GM10266 (cell line): ENCODE measurements around the gene SIX3.
A peak's percentile ranks its signal among the peaks of the same experiment; 100 is the strongest.

Experiments
- DNase-seq: peaks from one replicate; pipeline ENCODE4 v3.0.0; 2012; ENCODE audit errors: extremely low spot score
- CTCF ChIP-seq: IDR thresholded peaks from 2 replicates; pipeline ENCODE4 v1.5.1; 2012; ENCODE audit warnings: mild to moderate bottlenecking, low read depth; ENCODE audit not compliant: control insufficient read depth, insufficient read depth; ENCODE audit errors: missing control alignments

SIX3 gene

GRCh38 chr2:44954889-44955592, 13.5 kb downstream of the SIX3 start:
- DNase-seq = no peak
- no peak for TF ChIP-seq CTCF

GRCh38 chr2:44955593-44956392, 14.3 kb downstream of the SIX3 start:
- peak; percentile 96 for TF ChIP-seq CTCF
- peak; percentile 82 for DNase-seq

- TF ChIP-seq CTCF = no peak
- no peak for DNase-seq
Measured at GRCh38 chr2:44956843-44957242, 15.3 kb downstream of the SIX3 start.

- DNase-seq = no peak
- TF ChIP-seq CTCF = no peak
Measured at GRCh38 chr2:44957656-44958327, 16.3 kb downstream of the SIX3 start.

- TF ChIP-seq CTCF = no peak
Measured at GRCh38 chr2:44959855-44960254, 18.4 kb downstream of the SIX3 start.

GRCh38 chr2:44960871-44961270, 19.4 kb downstream of the SIX3 start:
- DNase-seq = no peak
- no peak for TF ChIP-seq CTCF

More at GRCh38 chr2:44959855-44960254, 18.4 kb downstream of the SIX3 start:
- DNase-seq = no peak
